Lower leg skin (tissue), 4 donors: ENCODE measurements around the gene WDFY4. TPM values are rescaled to one million over a fixed set of nuclear protein-coding genes. Genes with fewer than 3 reads are reported as not detected.

Source experiments
- DNase-seq, 2 donors: peaks; one replicate each; pipeline ENCODE4 v3.0.0-alpha.2; 2019; ENCODE audit warnings: low spot score in 2 of 2
- H3K4me3 ChIP-seq: fragments of 200-600 bp; sonication (generic); 2 replicates; pipeline ENCODE4 v1.5.1; 2017; ENCODE audit warnings: mild to moderate bottlenecking, low read depth; ENCODE audit not compliant: poor library complexity, severe bottlenecking
- CTCF ChIP-seq, 3 donors: fragments of 450-650 bp; IDR thresholded peaks; one replicate each; pipeline ENCODE4 v1.5.1; 2016; ENCODE audit warnings: antibody characterized with exemption in 3 of 3, mild to moderate bottlenecking in 3 of 3, moderate library complexity in 2 of 3
- POLR2A ChIP-seq, 2 donors: fragments of 450-650 bp; IDR thresholded peaks; one replicate each; pipeline ENCODE4 v1.6.1; 2016 to 2017; ENCODE audit warnings: antibody characterized with exemption in 2 of 2, mild to moderate bottlenecking in 1 of 2, moderate library complexity in 1 of 2
- WGBS, 2 donors: methylation state at CpG; one replicate each; pipeline ENCODE4 v1.1.5; 2018; 5-methylcytosine and 5-hydroxymethylcytosine counted together
- intact Hi-C: fragments of 100-400 bp; cut with DNase I; formaldehyde crosslinking; loops from one replicate; pipeline ENCODE4 v1.15.0; 2023; ENCODE audit warnings: low total_unique reads
- total RNA-seq, 4 donors: library from RNA; depleted of rRNA; stranded (reverse); fragments of >200 nt; gene quantifications; one replicate each; pipeline ENCODE4 v1.1.0, GENCODE V29; 2016

The WDFY4 gene
- total RNA-seq, 4 donors from 2014 or later, result 0.91 to 4.2 (median 1.1) TPM

- WGBS, 2 donors, result 81 to 85% methylated on average over 5 of the region's 5 CpGs
- intact Hi-C loops, result loop anchor here (10.0 kb wide), 1 partner anchor 186 kb away; no protein-coding TSS in a partner anchor
- TF ChIP-seq CTCF (IDR thresholded peaks at IDR 0.05) (no peak), POLR2A (IDR thresholded peaks at IDR 0.05) (no peak)
Measured at GRCh38 chr10:48978318-48978717, 293.6 kb downstream of the WDFY4 start.

GRCh38 chr10:48981310-48981907, 296.7 kb downstream of the WDFY4 start:
- WGBS, 2 donors, result 39 to 40% methylated on average over 12 of the region's 12 CpGs
- DNase-seq, result peak in 1 of 2 donors; percentile 88
- intact Hi-C loops, result no loop called here
- TF ChIP-seq POLR2A (IDR thresholded peaks at IDR 0.05) (no peak), CTCF (IDR thresholded peaks at IDR 0.05) (peak in 1 of 3 donors; percentile 76)
- H3K4me3 ChIP-seq, result no peak overlapping the region

More at GRCh38 chr10:48978318-48978717, 293.6 kb downstream of the WDFY4 start:
- no peak for DNase-seq
- no peak overlapping the region for H3K4me3 ChIP-seq

- intact Hi-C loops, result no loop called here
- 71 to 84% methylated on average over 5 of the region's 5 CpGs for WGBS, 2 donors
- DNase-seq, result peak in 1 of 2 donors; percentile 70
- TF ChIP-seq POLR2A (IDR thresholded peaks at IDR 0.05) (no peak), CTCF (IDR thresholded peaks at IDR 0.05) (no peak)
- H3K4me3 ChIP-seq, result no peak overlapping the region
Measured at GRCh38 chr10:48982584-48982983, 297.9 kb downstream of the WDFY4 start.

DNA sequence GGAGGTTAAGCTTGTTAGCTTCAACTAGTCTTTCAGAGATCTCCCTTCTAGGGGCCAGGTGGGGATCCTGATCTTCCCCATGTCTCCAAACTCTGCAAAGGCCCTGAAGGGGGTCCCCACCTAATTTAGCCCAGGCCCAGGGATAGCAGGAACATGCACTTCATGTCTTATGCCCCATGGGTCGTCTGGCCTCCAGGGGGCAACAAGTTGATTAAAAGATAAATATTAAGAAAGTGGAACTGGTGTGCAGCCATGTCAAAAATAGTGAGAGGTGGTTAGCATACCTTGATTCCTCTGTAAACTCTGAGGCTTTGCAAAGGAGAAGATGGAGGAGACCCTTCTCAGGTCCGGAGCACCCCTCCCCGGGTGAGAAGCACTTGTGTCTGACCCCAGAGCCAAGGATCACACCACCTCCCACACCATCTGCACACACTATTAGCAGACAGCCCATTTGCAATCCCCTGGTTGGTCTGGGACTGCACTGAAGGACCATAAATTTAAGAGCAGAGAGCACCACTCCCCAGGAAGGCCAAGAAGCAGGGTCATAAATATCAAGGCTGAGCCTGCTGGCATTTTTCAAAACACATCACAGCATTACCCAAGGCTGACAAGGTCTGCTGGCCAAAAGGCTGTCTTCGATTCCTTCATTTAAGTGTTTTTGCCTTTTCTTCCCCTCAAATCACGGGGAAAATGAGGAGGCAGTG, 299.1 kb downstream of the WDFY4 start:
- no peak for DNase-seq
- 70 to 76% methylated on average over 5 of the region's 5 CpGs for WGBS, 2 donors
- TF ChIP-seq CTCF (IDR thresholded peaks at IDR 0.05) (no peak), POLR2A (IDR thresholded peaks at IDR 0.05) (no peak)
- intact Hi-C loops, result no loop called here
- no peak overlapping the region for H3K4me3 ChIP-seq

DNA sequence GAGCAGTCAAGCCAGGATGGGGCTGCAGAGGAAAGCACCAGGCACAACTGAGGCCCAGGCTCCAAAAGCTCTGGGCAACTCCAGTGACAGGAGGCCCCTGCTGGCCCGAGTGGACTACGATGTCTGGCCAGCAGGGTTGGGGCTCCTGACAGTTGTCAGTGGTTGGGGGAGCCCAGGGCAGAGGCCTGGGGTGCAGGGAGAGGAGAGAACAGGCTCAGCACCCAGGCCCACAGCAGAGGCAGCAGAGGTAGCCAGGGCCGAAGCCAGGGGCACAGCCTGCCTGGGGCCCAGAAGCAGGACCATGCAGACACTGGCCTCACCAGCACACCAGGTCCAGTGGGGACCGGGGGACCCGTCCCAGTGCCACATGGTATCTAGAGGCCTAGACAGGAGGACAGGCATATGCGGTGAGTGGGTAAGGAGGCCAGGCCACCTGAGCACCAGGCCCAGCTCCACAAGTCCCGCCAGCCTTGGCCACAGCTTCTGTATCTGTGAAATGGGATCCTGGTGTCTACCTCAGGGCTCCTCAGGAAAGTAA, 301.0 kb downstream of the WDFY4 start:
- TF ChIP-seq POLR2A (IDR thresholded peaks at IDR 0.05) (no peak), CTCF (IDR thresholded peaks at IDR 0.05) (no peak)
- H3K4me3 ChIP-seq, result no peak overlapping the region
- DNase-seq, result no peak
- intact Hi-C loops, result no loop called here
- WGBS, 2 donors, result 94 to 100% methylated on average over 4 to 6 of the region's 7 CpGs
